ENCODE measurements around the gene KCNJ3.

- no peak for TF ChIP-seq EZH2 (IDR thresholded peaks at IDR 0.05)
- no peak for TF ChIP-seq CTCF (IDR thresholded peaks at IDR 0.05)
- TF ChIP-seq EZH2phosphoT487 (IDR thresholded peaks at IDR 0.05) = no peak
Measured at GRCh38 chr2:154762638-154763037, 64.1 kb downstream of the KCNJ3 start.

All from neural progenitor cell (in vitro differentiated cells).